NCI-H510A (cell line): ENCODE results near the gene GSK3B.

Source experiments
- DNase-seq: peaks from one replicate; lab custom pipeline; 2025; lab: John Stamatoyannopoulos, UW

The GSK3B gene

DNA sequence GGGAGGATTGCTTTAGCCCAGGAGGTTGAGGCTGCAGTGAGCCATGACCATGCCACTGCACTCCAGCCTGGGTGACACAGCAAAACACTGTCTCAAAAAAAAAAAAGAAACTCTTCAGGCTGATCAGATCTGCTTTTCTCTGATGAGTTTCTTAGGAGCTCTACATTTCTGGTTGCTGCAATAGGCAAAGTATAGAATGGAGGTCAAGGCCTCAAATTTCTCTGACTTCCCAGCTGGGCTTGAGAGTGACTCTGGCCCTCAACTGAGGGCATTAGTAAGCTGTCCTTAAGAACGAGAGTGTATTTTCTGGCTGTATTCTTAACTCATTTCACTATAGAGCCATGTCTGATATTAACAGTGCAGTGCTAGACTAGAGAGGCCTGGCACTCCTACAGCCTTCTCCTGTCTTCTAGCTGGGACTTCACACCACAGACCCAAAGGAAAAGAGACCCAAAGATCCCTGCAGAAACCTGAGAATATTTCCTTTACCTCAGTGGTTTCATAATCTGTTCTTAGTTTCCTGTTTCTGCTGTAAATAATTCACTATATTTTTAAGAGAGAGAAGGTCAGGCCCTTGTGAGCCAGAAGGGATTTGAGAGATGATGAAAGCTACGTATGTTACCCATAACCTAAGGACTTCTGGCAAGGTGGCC, 314.4 kb downstream of the GSK3B start:
- no peak for DNase-seq

DNA sequence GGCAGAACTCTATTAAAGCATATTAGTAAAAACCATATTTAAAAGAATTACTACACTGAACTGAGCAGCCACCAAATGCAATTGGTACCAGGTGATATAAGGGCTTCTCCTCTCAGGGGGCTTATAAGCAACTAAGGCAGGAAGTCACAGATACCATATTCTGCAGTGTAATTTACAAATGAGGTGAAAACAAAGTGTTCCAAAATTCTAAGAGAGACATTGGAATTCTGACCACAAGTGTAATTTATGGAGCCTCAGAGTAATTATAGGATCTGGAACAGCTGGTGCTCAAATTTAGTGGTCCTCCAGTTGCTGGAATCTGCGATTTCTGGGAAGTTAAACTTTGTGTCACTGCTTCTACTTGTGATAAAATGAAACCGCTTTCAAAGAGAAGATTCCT, 315.4 kb downstream of the GSK3B start:
- no peak for DNase-seq

DNA sequence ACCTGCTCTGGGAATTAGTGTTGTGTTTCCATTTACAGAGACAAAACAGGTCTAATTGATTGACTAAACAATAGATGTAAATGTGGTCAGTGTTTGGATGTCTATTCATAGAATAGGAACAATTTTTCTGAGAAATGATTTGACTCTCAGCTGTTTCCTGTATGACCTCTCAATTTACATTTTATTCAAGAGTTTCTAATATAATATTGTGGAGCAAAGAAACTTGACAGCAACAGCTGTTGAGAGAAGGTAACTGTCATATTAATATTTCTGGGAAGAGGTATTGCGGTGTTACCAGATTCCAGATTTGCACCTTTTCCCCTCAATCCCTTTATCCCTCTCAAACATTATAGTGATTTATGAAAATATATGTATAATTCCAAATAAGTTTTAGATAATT, 316.1 kb downstream of the GSK3B start:
- no peak for DNase-seq

DNA sequence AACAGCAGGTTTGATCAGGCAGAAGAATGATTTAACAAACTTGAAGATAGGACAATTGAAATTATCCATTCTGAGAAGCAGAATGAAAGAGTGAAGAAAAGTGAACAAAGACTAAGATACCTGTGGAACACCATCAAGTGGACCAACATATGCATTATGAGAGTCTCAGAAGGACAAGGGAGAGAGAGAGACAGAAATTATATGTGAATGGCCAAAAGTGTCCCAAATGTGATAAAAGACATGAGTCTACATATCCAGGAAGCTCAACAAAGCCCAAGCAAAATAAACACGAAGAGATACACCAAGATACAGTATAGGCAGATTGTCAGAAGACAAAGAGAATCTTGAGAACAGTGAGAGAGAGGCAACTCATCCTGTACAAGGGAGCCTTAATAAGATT, 317.9 kb downstream of the GSK3B start:
- DNase-seq = no peak

DNA sequence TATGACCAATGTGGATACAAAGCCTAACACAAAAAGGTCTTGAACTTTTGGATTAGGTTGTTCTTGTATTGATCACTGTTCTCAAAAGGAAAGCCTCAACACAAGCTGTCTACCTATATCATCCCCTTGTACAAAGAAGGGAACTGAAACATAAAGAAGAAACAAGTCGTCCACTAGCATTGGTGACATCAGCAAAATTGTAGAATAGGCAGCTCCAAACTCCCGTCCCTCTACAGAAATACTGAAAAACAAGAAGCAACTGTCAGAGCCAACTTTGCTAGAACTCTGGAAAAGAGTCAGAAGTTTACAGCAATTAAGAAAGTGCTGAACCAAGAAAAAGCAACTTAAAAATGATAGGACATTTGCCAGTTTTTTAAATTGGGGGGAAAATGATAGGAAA, 319.8 kb downstream of the GSK3B start:
- no peak for DNase-seq
